ENCODE results near the gene GFI1B. TPM values are rescaled to one million over a fixed set of nuclear protein-coding genes. Genes with fewer than 3 reads are reported as not detected.
A peak's percentile ranks its signal among the peaks of the same experiment; 100 is the strongest.

The GFI1B gene
- total RNA-seq, 1 experiment from 2014 or later, result not detected

DNA sequence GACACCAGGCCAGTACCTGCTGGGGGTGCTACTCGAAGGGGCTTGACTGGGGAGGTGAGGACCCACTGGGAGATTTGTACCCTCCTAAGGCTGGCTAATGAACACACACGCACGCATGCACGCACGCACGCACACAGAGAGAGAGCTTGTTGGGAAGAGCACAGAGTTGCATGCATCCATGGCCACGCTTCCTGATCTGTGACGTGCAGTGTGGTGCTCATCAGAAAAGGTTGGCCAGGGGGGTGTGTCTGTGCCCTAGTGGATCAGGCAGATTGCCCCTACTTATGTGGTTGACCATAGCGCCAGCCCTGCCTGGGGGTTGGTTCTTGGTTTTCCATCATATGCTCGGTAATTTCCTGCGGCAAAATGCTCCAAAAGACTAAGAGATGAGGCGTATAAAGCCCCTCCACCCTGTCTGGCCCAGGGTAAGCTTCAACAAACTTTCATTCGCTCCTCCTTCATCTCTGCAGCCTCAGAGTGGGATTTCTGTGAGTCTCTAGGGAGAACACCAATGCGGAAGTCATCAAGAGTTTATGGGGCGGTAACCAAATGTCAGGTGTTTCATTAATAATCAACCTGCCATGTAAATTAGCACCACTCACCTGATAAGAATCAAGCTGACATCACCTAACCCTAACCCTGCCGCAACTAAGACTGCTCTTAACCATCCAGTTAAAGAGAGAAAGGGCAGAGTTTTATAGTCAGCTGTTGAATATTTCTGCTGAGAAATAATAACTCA lies 8.0 kb upstream of the GFI1B start:
- Mint-ChIP-seq H3K36me3 (ENCODE audit: insufficient read depth, unreplicated experiment) (peaks cover 7% of the 10 kb centered on the region), H3K9me3 (ENCODE audit: low read depth, unreplicated experiment) (no peaks in the 10 kb centered on the region), H3K27ac (ENCODE audit: unreplicated experiment) (no peak overlapping the region), H3K4me3 (ENCODE audit: low read depth, unreplicated experiment) (no peak overlapping the region), H3K4me1 (ENCODE audit: low read depth, unreplicated experiment) (peaks cover 17% of the 10 kb centered on the region), H3K27me3 (ENCODE audit: unreplicated experiment) (no peaks in the 10 kb centered on the region)
- intact Hi-C loops (cut with micrococcal nuclease; ENCODE audit: unreplicated experiment), result loop anchor here (5.0 kb wide), 1 partner anchor 173 kb away; no protein-coding TSS in a partner anchor
- BruUV-seq (replicated peaks), result no TSS peak
- TF ChIP-seq, protein P1, sequence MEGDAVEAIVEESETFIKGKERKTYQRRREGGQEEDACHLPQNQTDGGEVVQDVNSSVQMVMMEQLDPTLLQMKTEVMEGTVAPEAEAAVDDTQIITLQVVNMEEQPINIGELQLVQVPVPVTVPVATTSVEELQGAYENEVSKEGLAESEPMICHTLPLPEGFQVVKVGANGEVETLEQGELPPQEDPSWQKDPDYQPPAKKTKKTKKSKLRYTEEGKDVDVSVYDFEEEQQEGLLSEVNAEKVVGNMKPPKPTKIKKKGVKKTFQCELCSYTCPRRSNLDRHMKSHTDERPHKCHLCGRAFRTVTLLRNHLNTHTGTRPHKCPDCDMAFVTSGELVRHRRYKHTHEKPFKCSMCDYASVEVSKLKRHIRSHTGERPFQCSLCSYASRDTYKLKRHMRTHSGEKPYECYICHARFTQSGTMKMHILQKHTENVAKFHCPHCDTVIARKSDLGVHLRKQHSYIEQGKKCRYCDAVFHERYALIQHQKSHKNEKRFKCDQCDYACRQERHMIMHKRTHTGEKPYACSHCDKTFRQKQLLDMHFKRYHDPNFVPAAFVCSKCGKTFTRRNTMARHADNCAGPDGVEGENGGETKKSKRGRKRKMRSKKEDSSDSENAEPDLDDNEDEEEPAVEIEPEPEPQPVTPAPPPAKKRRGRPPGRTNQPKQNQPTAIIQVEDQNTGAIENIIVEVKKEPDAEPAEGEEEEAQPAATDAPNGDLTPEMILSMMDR (IDR thresholded peaks at IDR 0.05; ENCODE audit: unreplicated experiment), result no peak
- CTCF ChIA-PET, result no interaction called here
- no peak for DNase-seq

DNA sequence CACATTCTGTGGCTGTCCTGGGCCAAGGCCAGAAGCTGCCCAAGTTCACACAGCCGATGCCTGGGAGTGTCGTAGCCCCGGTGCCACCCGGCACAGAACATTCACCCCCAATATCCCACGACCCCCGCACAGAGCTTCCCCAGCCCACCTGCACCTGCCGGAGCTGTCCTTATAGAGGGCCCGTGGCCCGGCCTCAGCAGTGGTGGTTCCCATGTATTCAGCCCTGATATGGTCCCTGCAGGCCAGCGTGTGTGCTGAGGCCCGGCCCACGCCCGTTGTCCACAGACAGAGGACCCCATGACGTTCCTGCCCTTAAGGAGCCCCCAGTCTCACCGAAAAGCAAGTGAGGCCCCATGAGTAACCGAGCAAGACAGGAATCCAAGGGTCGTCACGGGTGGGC lies 5.3 kb upstream of the GFI1B start:
- Mint-ChIP-seq H3K4me1 (ENCODE audit: low read depth, unreplicated experiment) (peaks cover 21% of the 10 kb centered on the region), H3K4me3 (ENCODE audit: low read depth, unreplicated experiment) (peak overlapping the region; percentile 49), H3K27me3 (ENCODE audit: unreplicated experiment) (peaks cover 7% of the 10 kb centered on the region), H3K36me3 (ENCODE audit: insufficient read depth, unreplicated experiment) (peaks cover 7% of the 10 kb centered on the region), H3K9me3 (ENCODE audit: low read depth, unreplicated experiment) (no peaks in the 10 kb centered on the region), H3K27ac (ENCODE audit: unreplicated experiment) (no peak overlapping the region)
- BruUV-seq (replicated peaks), result no TSS peak
- TF ChIP-seq, protein P1 (IDR thresholded peaks at IDR 0.05; ENCODE audit: unreplicated experiment), result no peak
- CTCF ChIA-PET, result no interaction called here
- DNase-seq, result no peak
- intact Hi-C loops (cut with micrococcal nuclease; ENCODE audit: unreplicated experiment), result loop anchor here (2.0 to 5.0 kb wide), 2 partner anchors 72 to 176 kb away; no protein-coding TSS in a partner anchor

DNA sequence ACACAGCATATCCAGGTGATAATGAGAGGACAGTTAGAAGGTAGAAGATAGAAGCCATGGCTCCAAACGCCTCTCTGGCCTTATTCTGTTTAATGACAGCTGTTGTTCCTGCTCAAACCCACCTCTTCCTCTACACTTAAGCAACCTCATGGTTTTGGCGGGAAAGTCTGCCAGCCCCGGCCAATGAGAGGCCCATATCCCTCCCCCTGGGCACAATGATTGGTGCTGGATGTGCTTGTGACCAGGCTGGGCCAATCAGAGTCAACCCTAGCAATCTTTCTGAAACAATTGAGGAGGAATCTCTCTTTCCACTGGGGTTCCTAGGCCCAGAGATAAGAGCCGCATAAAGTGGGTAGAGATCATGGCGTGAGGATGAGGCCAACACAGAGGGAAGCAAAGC lies 4.8 kb upstream of the GFI1B start:
- Mint-ChIP-seq H3K27ac (ENCODE audit: unreplicated experiment) (no peak overlapping the region), H3K27me3 (ENCODE audit: unreplicated experiment) (peaks cover 13% of the 10 kb centered on the region), H3K4me1 (ENCODE audit: low read depth, unreplicated experiment) (peaks cover 21% of the 10 kb centered on the region), H3K36me3 (ENCODE audit: insufficient read depth, unreplicated experiment) (peaks cover 7% of the 10 kb centered on the region), H3K9me3 (ENCODE audit: low read depth, unreplicated experiment) (no peaks in the 10 kb centered on the region), H3K4me3 (ENCODE audit: low read depth, unreplicated experiment) (no peak overlapping the region)
- intact Hi-C loops (cut with micrococcal nuclease; ENCODE audit: unreplicated experiment), result loop anchor here (2.0 to 5.0 kb wide), 2 partner anchors 73 to 176 kb away; no protein-coding TSS in a partner anchor
- TF ChIP-seq, protein P1 (IDR thresholded peaks at IDR 0.05; ENCODE audit: unreplicated experiment), result no peak
- CTCF ChIA-PET, result no interaction called here
- no peak for DNase-seq
- no TSS peak for BruUV-seq (replicated peaks)

DNA sequence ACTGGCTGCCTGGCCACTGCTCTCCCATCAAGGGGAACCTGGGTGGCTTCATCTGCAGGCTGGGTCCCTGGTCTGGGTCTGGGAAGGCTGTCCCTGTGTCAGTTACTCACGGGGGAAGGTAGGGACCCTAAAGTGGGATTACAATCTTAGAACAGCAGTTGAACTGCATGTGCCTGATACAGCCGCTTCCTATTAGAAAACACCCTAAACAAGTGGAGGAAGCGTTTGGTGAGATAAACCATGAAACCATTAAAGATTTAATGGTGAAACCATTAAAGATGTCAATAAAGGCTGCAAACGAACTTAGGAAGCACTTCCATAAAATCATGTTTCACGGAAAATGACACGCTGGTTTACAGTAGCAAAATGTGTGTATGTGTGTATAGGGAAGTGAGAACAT lies 2.5 kb upstream of the GFI1B start:
- intact Hi-C loops (cut with micrococcal nuclease; ENCODE audit: unreplicated experiment), result no loop called here
- no peak overlapping the region for H3K4me3 Mint-ChIP-seq (ENCODE audit: low read depth, unreplicated experiment)
- TF ChIP-seq, protein P1 (IDR thresholded peaks at IDR 0.05; ENCODE audit: unreplicated experiment), result no peak
- H3K36me3 Mint-ChIP-seq (ENCODE audit: insufficient read depth, unreplicated experiment), result peaks cover 7% of the 10 kb centered on the region
- H3K9me3 Mint-ChIP-seq (ENCODE audit: low read depth, unreplicated experiment), result no peaks in the 10 kb centered on the region
- DNase-seq, result no peak
- H3K27me3 Mint-ChIP-seq (ENCODE audit: unreplicated experiment), result peaks cover 31% of the 10 kb centered on the region
- peaks cover 18% of the 10 kb centered on the region for H3K4me1 Mint-ChIP-seq (ENCODE audit: low read depth, unreplicated experiment)
- CTCF ChIA-PET, result interaction anchor here (1.3 kb wide), 1 partner anchor 46 kb away, joined by 4 read pairs; no protein-coding TSS in a partner anchor
- BruUV-seq (replicated peaks), result no TSS peak
- H3K27ac Mint-ChIP-seq (ENCODE audit: unreplicated experiment), result no peak overlapping the region
